Mucosa of descending colon (tissue), 3 donors: ENCODE data around the gene MKLN1. TPM values are rescaled to one million over a fixed set of nuclear protein-coding genes. Genes with fewer than 3 reads are reported as not detected.

Source experiments
- ATAC-seq: fragments of 200-7000 bp; cut with Tn5 transposase; one replicate; pipeline ENCODE4 v1.9.1; 2020; ENCODE audit warnings: mild to moderate bottlenecking, moderate library complexity
- DNase-seq, 3 donors: peaks; one replicate each; pipeline ENCODE4 v3.0.0-alpha.2; 2020
- H3K36me3 ChIP-seq: fragments of 200-600 bp; one replicate; pipeline ENCODE4 v1.8.0; 2021; ENCODE audit warnings: low read depth, mild to moderate bottlenecking
- H3K4me1 ChIP-seq: fragments of 200-600 bp; one replicate; pipeline ENCODE4 v1.8.0; 2021; ENCODE audit warnings: low read depth, mild to moderate bottlenecking
- H3K4me3 ChIP-seq: fragments of 200-600 bp; one replicate; pipeline ENCODE4 v1.8.0; 2021; ENCODE audit warnings: mild to moderate bottlenecking
- H3K9me3 ChIP-seq: fragments of 200-600 bp; one replicate; pipeline ENCODE4 v1.8.0; 2021; ENCODE audit warnings: mild to moderate bottlenecking
- CTCF ChIP-seq: fragments of 200-600 bp; IDR thresholded peaks from one replicate; pipeline ENCODE4 v1.8.0; 2022; ENCODE audit warnings: antibody characterized with exemption, mild to moderate bottlenecking
- intact Hi-C, 2 donors: fragments of 100-400 bp; cut with DNase I in 1 of 2; cut with micrococcal nuclease in 1 of 2; formaldehyde crosslinking; loops; one replicate each; pipeline versions ENCODE4 v1.11.0 to v1.11.1; 2022; cut with DNase I, micrococcal nuclease
- total RNA-seq, 3 donors: library from RNA; stranded (reverse); fragmentation: NEBNext Ultra II Directional in 2 of 3; extraction: Animal tissue kit (Norgen Biotek cat#: 25700) in 2 of 3; gene quantifications; one replicate each; pipeline versions ENCODE4 v1.2.1 to v1.2.4, GENCODE V29; 2021 to 2023
- donor health status: DM: no; HTN: no; CAD: no; lungs with moderate emphysema.
- donor health status: DM: no; HTN: no; CAD: no.
- donor health status: DM: no; HTN: yes; CAD: no.

Gene MKLN1
- total RNA-seq, 3 donors from 2014 or later: 41.5 to 66.1 (median 47.1) TPM

- no peak for TF ChIP-seq CTCF
- peak in 2 of 3 donors; percentile 3 for DNase-seq
- Histone ChIP-seq H3K9me3 (no peaks in the 10 kb centered on the region), H3K4me1 (no peaks in the 10 kb centered on the region), H3K4me3 (no peak overlapping the region), H3K36me3 (no peaks in the 10 kb centered on the region)
- intact Hi-C loops: no loop called here
- ATAC-seq: no peak
Observed at GRCh38 chr7:131529617-131530016, 201.9 kb downstream of the MKLN1 start.

GRCh38 chr7:131530137-131530536 is 202.5 kb downstream of the MKLN1 start:
- intact Hi-C loops: no loop called here
- ATAC-seq (no peak), DNase-seq (peak in 2 of 3 donors; percentile 10 to 21)
- no peak for TF ChIP-seq CTCF
- no peak overlapping the region for H3K4me3 ChIP-seq
- H3K4me1 ChIP-seq: no peaks in the 10 kb centered on the region
- H3K9me3 ChIP-seq: no peaks in the 10 kb centered on the region
- no peaks in the 10 kb centered on the region for H3K36me3 ChIP-seq

GRCh38 chr7:131532570-131533091 is 205.0 kb downstream of the MKLN1 start:
- DNase-seq (peak in 2 of 3 donors; percentile 9 to 18), ATAC-seq (no peak)
- intact Hi-C loops: no loop called here
- Histone ChIP-seq H3K4me1 (no peaks in the 10 kb centered on the region), H3K9me3 (no peaks in the 10 kb centered on the region), H3K4me3 (no peak overlapping the region), H3K36me3 (no peaks in the 10 kb centered on the region)
- TF ChIP-seq CTCF: no peak

- ATAC-seq (peak; percentile 16), DNase-seq (peak in 2 of 3 donors; percentile 19 to 33)
- Histone ChIP-seq H3K36me3 (no peaks in the 10 kb centered on the region), H3K9me3 (no peaks in the 10 kb centered on the region), H3K4me3 (no peak overlapping the region), H3K4me1 (no peaks in the 10 kb centered on the region)
- TF ChIP-seq CTCF: no peak
- intact Hi-C loops: no loop called here
Observed at GRCh38 chr7:131533151-131533559, 205.5 kb downstream of the MKLN1 start.

GRCh38 chr7:131533566-131534561 is 206.2 kb downstream of the MKLN1 start:
- no peak for TF ChIP-seq CTCF
- ATAC-seq (no peak), DNase-seq (peak in 2 of 3 donors; percentile 8 to 40)
- intact Hi-C loops: no loop called here
- no peak overlapping the region for H3K4me3 ChIP-seq
- H3K4me1 ChIP-seq: no peaks in the 10 kb centered on the region
- H3K36me3 ChIP-seq: no peaks in the 10 kb centered on the region
- no peaks in the 10 kb centered on the region for H3K9me3 ChIP-seq
